HepG2 (cell line): ENCODE results near the gene SLC6A6. TPM values are rescaled to one million over a fixed set of nuclear protein-coding genes. Genes with fewer than 3 reads are reported as not detected.

Experiments used
- ATAC-seq: fragments of 200-7000 bp; cut with Tn5 transposase; 3 replicates; pipeline ENCODE4 v1.9.1; 2020; ENCODE audit warnings: mild to moderate bottlenecking, moderate library complexity
- BruUV-seq: library from RNA; stranded (reverse); fragments of 400-500 nt; replicated peaks from 2 replicates; lab custom pipeline; 2021; lab: Mats Ljungman, UMichigan
- CTCF ChIA-PET: fragments of 300-600 bp; formaldehyde crosslinking; extraction: SDS; loops from one replicate; lab custom pipeline; 2021; ENCODE audit warnings: low total read pairs, inconsistent platforms, low intra/inter-chr PET ratio; lab: Yijun Ruan, JAX
- POLR2A ChIA-PET: fragments of 350-600 bp; sonication (Branson Sonifier 250); formaldehyde crosslinking; loops from one replicate; lab custom pipeline; 2020; ENCODE audit warnings: antibody characterized with exemption, inconsistent platforms; lab: Yijun Ruan, JAX
- DNase-seq: peaks from one replicate; pipeline ENCODE4 v3.0.0-alpha.2; 2015; ENCODE audit warnings: low spot score
- FAIRE-seq: peaks from 3 replicates; lab custom pipeline; 2011; peaks lifted over from hg19 to GRCh38; lab: Jason Lieb, UNC
- H2AFZ ChIP-seq: one replicate; pipeline ENCODE4 v1.6.1; 2011; ENCODE audit warnings: low read length, inconsistent platforms
- H3K27ac ChIP-seq: fragments of 300-600 bp; 3 replicates; pipeline ENCODE4 v1.8.0; 2011; ENCODE audit warnings: mixed run types, mild to moderate bottlenecking, mixed read lengths, low read length, inconsistent platforms; ENCODE audit not compliant: insufficient read depth; ENCODE audit errors: extremely low read length
- H3K27me3 ChIP-seq, 2 experiments: fragments of 200-600 bp in 1 of 2; 2 replicates in 1 of 2; 3 replicates in 1 of 2; pipeline versions ENCODE4 v1.6.0 to v1.8.0; 2011; ENCODE audit warnings: low read length in 2 of 2, mild to moderate bottlenecking in 2 of 2, moderate library complexity in 2 of 2, inconsistent platforms in 1 of 2; ENCODE audit not compliant: insufficient read depth in 2 of 2, control insufficient read depth in 1 of 2
- H3K36me3 ChIP-seq, 2 experiments: fragments of 200-600 bp in 1 of 2; replicated peaks in 1 of 2; 2 replicates in 1 of 2; 3 replicates in 1 of 2; pipeline versions ENCODE4 v1.5.1 to v1.8.0; 2011; ENCODE audit warnings: low read length in 2 of 2, inconsistent platforms in 1 of 2; ENCODE audit not compliant: insufficient read depth in 2 of 2, control insufficient read depth in 1 of 2
- H3K4me1 ChIP-seq: 2 replicates; pipeline ENCODE4 v1.5.1; 2012; ENCODE audit warnings: low read length, inconsistent platforms; ENCODE audit not compliant: insufficient read depth
- H3K4me2 ChIP-seq: 2 replicates; pipeline ENCODE4 v1.6.0; 2011; ENCODE audit warnings: low read depth, low read length, inconsistent platforms
- H3K4me3 ChIP-seq, 3 experiments: fragments of 200-600 bp in 1 of 3; sonication (generic), shearing (Covaris generic) in 1 of 3; replicated peaks in 1 of 3; 2 replicates each; pipeline ENCODE4 v1.5.1; 2011 to 2016; ENCODE audit warnings: low read length in 3 of 3, inconsistent platforms in 2 of 3, low read depth in 2 of 3, mild to moderate bottlenecking in 2 of 3, control low read depth in 1 of 3, mixed read lengths in 1 of 3; ENCODE audit not compliant: insufficient read depth in 1 of 3
- H3K79me2 ChIP-seq: one replicate; pipeline ENCODE4 v1.6.1; 2011; ENCODE audit warnings: low read length, inconsistent platforms; ENCODE audit not compliant: insufficient read depth
- H3K9ac ChIP-seq: 2 replicates; pipeline ENCODE4 v1.6.0; 2011; ENCODE audit warnings: mild to moderate bottlenecking, low read depth, low read length, inconsistent platforms; ENCODE audit not compliant: insufficient read depth
- H3K9me3 ChIP-seq: 2 replicates; pipeline ENCODE4 v1.5.1; 2012; ENCODE audit warnings: mild to moderate bottlenecking, low read length
- H4K20me1 ChIP-seq: 2 replicates; pipeline ENCODE4 v1.6.0; 2011; ENCODE audit warnings: inconsistent platforms, mild to moderate bottlenecking, low read length, moderate library complexity; ENCODE audit not compliant: insufficient read depth
- GATAD2A ChIP-seq: IDR thresholded peaks from 2 replicates; pipeline ENCODE4 v1.6.1; 2016
- KAT7 ChIP-seq: IDR thresholded peaks from 2 replicates; pipeline ENCODE4 v1.6.1; 2018; ENCODE audit warnings: borderline replicate concordance, missing compliant biosample characterization
- NFRKB ChIP-seq: fragments of 450-650 bp; IDR thresholded peaks from 2 replicates; pipeline ENCODE4 v1.6.1; 2017
- RELA ChIP-seq: sonication (generic); formaldehyde crosslinking; IDR thresholded peaks from 2 replicates; pipeline ENCODE4 v1.4.0; 2020; ENCODE audit warnings: missing genetic modification reagents
- XBP1 ChIP-seq: sonication (generic); formaldehyde crosslinking; IDR thresholded peaks from 2 replicates; pipeline ENCODE4 v1.5.0; 2020; ENCODE audit warnings: missing genetic modification reagents
- ZNF282 ChIP-seq: fragments of 450-650 bp; IDR thresholded peaks from 2 replicates; pipeline ENCODE4 v1.6.1; 2018; ENCODE audit not compliant: partially characterized antibody
- ZNF441 ChIP-seq: sonication (generic); formaldehyde crosslinking; IDR thresholded peaks from 2 replicates; pipeline ENCODE4 v1.7.0; 2021; ENCODE audit warnings: missing genetic modification reagents, borderline replicate concordance
- WGBS: methylation state at CpG from one replicate; pipeline ENCODE4 v1.1.6; 2017; ENCODE audit warnings: low lambda C conversion rate; 5-methylcytosine and 5-hydroxymethylcytosine counted together
- in situ Hi-C: cut with HindIII; loops from 2 replicates; pipeline ENCODE4 v1.10.0; 2017; ENCODE audit warnings: low pct_unique_long_range_greater_than_20kb; ENCODE audit not compliant: extremely low pct_ligation_motif_present
- intact Hi-C: fragments of 100-400 bp; cut with micrococcal nuclease; formaldehyde crosslinking; loops from one replicate; pipeline ENCODE4 v1.10.0; 2022; ENCODE audit not compliant: unreplicated experiment
- polyA plus RNA-seq, 8 experiments: library from polyadenylated mRNA; depleted of rRNA in 3 of 8; stranded (reverse) in 7 of 8; unstranded in 1 of 8; fragments of >200 nt; fragmentation: Illumina TruSeq in 4 of 8; extraction: Trizol in 4 of 8; gene quantifications; 2 replicates each; pipeline versions ENCODE4 v1.2.1 to v1.2.3, GENCODE V29; 2011 to 2016; ENCODE audit warnings: low read depth in 4 of 8, missing spikeins in 1 of 8, mixed read lengths in 1 of 8; ENCODE audit not compliant: insufficient read depth in 1 of 8
- total RNA-seq, 5 experiments: library from RNA; depleted of rRNA; stranded (reverse); fragments of >200 nt; fragmentation: Illumina TruSeq; extraction: Trizol; gene quantifications; 2 replicates each; pipeline ENCODE4 v1.2.3, GENCODE V29; 2016; ENCODE audit warnings: low read depth in 1 of 5
- TF ChIP-seq, protein P1 (sequence below): sonication (generic); formaldehyde crosslinking; IDR thresholded peaks from 2 replicates; pipeline ENCODE4 v1.5.1; 2020; ENCODE audit warnings: mild to moderate bottlenecking, missing genetic modification reagents, moderate library complexity
- TF ChIP-seq, protein P2 (sequence below), 2 experiments: sonication (generic) in 1 of 2; formaldehyde crosslinking in 1 of 2; IDR thresholded peaks; 2 replicates each; pipeline versions ENCODE4 v1.5.1 to v1.6.1; 2011 to 2020; ENCODE audit warnings: borderline replicate concordance in 1 of 2, low read depth in 1 of 2, low read length in 1 of 2, mild to moderate bottlenecking in 1 of 2, missing genetic modification reagents in 1 of 2, moderate library complexity in 1 of 2
- TF ChIP-seq, protein P3 (sequence below): sonication (generic); formaldehyde crosslinking; IDR thresholded peaks from 2 replicates; pipeline ENCODE4 v1.4.0; 2020; ENCODE audit warnings: missing genetic modification reagents

SLC6A6 gene
- total and polyA plus RNA-seq, 2 of the 13 experiments (the other 11 are each of a cell fraction or from before 2014, with no cell fraction given) = 14.1 to 20.7 TPM

DNA sequence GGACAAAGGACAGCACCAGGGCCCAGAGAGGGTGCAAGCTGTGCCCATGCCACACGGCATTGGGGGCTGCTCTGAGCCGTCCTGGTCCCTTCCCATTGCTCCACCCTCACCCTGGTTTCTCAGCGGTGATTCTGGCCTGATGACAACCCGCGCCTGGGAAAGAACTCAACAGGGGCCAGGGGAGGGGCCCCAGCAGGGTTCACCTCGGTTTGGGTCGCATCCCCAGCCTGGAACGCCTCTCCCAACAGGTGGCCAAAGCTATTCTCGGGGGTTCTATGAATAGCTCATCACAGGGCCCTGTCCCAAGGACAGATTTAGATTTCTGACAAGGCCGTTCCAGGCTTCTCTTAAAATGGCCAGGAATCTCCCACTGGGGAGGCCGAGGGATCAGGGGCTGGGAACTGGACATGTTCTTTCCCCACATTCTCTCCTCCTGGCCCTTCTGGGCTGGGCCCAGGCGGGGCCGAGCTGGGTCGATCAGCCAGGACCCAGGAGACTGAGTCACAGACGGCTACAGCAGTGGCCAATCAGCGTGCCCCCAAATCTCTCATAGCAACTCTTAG is 119.8 kb downstream of the SLC6A6 start:
- intact Hi-C loops = no loop called here
- in situ Hi-C loops = no loop called here
- no peak for DNase-seq

More for the DNA sequence above, 119.8 kb downstream of the SLC6A6 start:
- ATAC-seq (no peak), FAIRE-seq (no peak)
- H4K20me1 ChIP-seq = no peaks in the 10 kb centered on the region
- 22% methylated on average over 7 of the region's 16 CpGs for WGBS
- no peaks in the 10 kb centered on the region for H3K9me3 ChIP-seq
- BruUV-seq = no TSS peak
- H3K27ac ChIP-seq = no peak overlapping the region
- H3K27me3 ChIP-seq = peaks cover 5 to 21% of the 10 kb centered on the region in 2 experiments; a peak in 3 of 5 replicates
- no peak overlapping the region for H3K4me3 ChIP-seq
- no peak overlapping the region for H3K4me2 ChIP-seq
- H3K9ac ChIP-seq = no peak overlapping the region
- POLR2A ChIA-PET = no interaction called here
- CTCF ChIA-PET = no interaction called here
- H3K79me2 ChIP-seq = no peaks in the 10 kb centered on the region
- no peaks in the 10 kb centered on the region for H3K4me1 ChIP-seq
- no peak overlapping the region for H2AFZ ChIP-seq
- no peaks in the 10 kb centered on the region for H3K36me3 ChIP-seq
- TF ChIP-seq, protein P1, sequence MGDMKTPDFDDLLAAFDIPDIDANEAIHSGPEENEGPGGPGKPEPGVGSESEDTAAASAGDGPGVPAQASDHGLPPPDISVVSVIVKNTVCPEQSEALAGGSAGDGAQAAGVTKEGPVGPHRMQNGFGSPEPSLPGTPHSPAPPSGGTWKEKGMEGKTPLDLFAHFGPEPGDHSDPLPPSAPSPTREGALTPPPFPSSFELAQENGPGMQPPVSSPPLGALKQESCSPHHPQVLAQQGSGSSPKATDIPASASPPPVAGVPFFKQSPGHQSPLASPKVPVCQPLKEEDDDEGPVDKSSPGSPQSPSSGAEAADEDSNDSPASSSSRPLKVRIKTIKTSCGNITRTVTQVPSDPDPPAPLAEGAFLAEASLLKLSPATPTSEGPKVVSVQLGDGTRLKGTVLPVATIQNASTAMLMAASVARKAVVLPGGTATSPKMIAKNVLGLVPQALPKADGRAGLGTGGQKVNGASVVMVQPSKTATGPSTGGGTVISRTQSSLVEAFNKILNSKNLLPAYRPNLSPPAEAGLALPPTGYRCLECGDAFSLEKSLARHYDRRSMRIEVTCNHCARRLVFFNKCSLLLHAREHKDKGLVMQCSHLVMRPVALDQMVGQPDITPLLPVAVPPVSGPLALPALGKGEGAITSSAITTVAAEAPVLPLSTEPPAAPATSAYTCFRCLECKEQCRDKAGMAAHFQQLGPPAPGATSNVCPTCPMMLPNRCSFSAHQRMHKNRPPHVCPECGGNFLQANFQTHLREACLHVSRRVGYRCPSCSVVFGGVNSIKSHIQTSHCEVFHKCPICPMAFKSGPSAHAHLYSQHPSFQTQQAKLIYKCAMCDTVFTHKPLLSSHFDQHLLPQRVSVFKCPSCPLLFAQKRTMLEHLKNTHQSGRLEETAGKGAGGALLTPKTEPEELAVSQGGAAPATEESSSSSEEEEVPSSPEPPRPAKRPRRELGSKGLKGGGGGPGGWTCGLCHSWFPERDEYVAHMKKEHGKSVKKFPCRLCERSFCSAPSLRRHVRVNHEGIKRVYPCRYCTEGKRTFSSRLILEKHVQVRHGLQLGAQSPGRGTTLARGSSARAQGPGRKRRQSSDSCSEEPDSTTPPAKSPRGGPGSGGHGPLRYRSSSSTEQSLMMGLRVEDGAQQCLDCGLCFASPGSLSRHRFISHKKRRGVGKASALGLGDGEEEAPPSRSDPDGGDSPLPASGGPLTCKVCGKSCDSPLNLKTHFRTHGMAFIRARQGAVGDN (CRISPR knock-in tag) = no peak
- TF ChIP-seq GATAD2A = no peak
- no peak for TF ChIP-seq KAT7 (CRISPR knock-in tag)
- TF ChIP-seq, protein P2, sequence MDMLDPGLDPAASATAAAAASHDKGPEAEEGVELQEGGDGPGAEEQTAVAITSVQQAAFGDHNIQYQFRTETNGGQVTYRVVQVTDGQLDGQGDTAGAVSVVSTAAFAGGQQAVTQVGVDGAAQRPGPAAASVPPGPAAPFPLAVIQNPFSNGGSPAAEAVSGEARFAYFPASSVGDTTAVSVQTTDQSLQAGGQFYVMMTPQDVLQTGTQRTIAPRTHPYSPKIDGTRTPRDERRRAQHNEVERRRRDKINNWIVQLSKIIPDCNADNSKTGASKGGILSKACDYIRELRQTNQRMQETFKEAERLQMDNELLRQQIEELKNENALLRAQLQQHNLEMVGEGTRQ (IDR thresholded peaks at IDR 0.05; ENCODE audit: low read depth, low read length) = no peak
- TF ChIP-seq, protein P2 (CRISPR knock-in tag; IDR thresholded peaks at IDR 0.05; ENCODE audit: borderline replicate concordance) = no peak
- TF ChIP-seq ZNF282 = no peak
- TF ChIP-seq XBP1 = no peak
- TF ChIP-seq RELA = no peak
- TF ChIP-seq, protein P3, sequence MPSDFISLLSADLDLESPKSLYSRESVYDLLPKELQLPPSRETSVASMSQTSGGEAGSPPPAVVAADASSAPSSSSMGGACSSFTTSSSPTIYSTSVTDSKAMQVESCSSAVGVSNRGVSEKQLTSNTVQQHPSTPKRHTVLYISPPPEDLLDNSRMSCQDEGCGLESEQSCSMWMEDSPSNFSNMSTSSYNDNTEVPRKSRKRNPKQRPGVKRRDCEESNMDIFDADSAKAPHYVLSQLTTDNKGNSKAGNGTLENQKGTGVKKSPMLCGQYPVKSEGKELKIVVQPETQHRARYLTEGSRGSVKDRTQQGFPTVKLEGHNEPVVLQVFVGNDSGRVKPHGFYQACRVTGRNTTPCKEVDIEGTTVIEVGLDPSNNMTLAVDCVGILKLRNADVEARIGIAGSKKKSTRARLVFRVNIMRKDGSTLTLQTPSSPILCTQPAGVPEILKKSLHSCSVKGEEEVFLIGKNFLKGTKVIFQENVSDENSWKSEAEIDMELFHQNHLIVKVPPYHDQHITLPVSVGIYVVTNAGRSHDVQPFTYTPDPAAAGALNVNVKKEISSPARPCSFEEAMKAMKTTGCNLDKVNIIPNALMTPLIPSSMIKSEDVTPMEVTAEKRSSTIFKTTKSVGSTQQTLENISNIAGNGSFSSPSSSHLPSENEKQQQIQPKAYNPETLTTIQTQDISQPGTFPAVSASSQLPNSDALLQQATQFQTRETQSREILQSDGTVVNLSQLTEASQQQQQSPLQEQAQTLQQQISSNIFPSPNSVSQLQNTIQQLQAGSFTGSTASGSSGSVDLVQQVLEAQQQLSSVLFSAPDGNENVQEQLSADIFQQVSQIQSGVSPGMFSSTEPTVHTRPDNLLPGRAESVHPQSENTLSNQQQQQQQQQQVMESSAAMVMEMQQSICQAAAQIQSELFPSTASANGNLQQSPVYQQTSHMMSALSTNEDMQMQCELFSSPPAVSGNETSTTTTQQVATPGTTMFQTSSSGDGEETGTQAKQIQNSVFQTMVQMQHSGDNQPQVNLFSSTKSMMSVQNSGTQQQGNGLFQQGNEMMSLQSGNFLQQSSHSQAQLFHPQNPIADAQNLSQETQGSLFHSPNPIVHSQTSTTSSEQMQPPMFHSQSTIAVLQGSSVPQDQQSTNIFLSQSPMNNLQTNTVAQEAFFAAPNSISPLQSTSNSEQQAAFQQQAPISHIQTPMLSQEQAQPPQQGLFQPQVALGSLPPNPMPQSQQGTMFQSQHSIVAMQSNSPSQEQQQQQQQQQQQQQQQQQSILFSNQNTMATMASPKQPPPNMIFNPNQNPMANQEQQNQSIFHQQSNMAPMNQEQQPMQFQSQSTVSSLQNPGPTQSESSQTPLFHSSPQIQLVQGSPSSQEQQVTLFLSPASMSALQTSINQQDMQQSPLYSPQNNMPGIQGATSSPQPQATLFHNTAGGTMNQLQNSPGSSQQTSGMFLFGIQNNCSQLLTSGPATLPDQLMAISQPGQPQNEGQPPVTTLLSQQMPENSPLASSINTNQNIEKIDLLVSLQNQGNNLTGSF (CRISPR knock-in tag) = no peak
- no peak for TF ChIP-seq ZNF441 (CRISPR knock-in tag)
- TF ChIP-seq NFRKB = no peak
- TF ChIP-seq, all 625 proteins: peak for 0
